ENCODE data around the gene EDA.

DNA sequence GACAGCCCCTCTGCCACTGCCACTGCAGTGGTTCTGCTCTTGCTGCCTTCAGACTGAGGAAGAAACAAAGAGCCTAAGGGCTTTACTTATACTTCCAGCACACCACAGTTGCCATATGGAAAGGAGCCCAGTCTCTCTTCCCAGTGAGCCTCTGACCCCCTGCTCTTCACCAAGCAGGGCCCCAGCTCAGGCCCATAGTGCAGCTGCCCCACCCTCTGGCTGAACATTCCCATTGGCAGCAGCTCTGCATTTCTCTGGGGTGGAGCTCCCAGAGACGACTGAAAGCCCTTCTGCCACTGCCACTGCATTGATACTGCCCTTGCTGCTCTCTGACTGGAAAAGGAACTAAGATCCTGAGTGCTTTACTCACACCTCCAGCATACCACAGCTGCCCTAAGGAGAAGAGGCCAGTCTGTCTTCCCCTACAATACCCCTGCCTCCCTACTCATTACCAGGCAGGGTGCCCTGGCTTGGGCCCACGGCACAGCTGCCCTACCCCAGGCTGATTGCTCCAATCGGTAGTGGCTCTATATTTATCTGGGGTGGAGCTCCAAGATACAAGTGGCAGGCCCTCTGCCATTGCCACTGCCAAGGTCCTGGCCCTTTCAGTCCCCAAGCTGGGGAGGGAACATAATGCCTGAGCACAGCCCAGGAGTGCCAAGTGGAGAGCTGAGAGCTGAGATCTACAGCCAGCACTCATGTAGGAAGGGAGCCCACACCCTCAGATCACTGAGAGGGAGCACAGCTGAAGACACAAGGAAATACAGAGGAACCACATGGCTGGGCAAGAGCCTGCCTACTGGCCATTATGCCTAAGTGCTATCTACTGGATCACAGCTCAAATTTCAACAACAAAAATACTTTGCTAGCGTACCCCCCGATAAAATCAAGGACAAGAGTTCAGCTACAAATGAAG is 397.8 kb downstream of the EDA start:
- TF ChIP-seq CTCF (IDR thresholded peaks at IDR 0.05; ENCODE audit: low read length), result no peak
- no peak for TF ChIP-seq EZH2 (optimal IDR thresholded peaks at IDR 0.05; ENCODE audit: low read depth, low read length)
